KG1 (cell line): ENCODE data around the gene SMIM10.
"Not testable (repeated sequence)": the region's sequence is repeated elsewhere in the genome, so short reads cannot be mapped to it uniquely, and the experiment has no call there.

Experiments used
- DNase-seq: peaks from one replicate; lab custom pipeline; 2025; lab: John Stamatoyannopoulos, UW

SMIM10 gene

GRCh38 chrX:135010921-135011320 is 20.1 kb downstream of the SMIM10 start:
- no peak for DNase-seq

GRCh38 chrX:135015523-135016245 is 24.9 kb downstream of the SMIM10 start:
- no peak for DNase-seq

GRCh38 chrX:135019890-135020289 is 29.1 kb downstream of the SMIM10 start:
- DNase-seq = not testable (repeated sequence)

GRCh38 chrX:135023791-135024190 is 33.0 kb downstream of the SMIM10 start:
- DNase-seq = not testable (repeated sequence)

- no peak for DNase-seq
Measured at GRCh38 chrX:135024526-135024925, 33.7 kb downstream of the SMIM10 start.

GRCh38 chrX:135030207-135030963 is 39.6 kb downstream of the SMIM10 start:
- DNase-seq = not testable (repeated sequence)

GRCh38 chrX:135041149-135042123 is 50.6 kb downstream of the SMIM10 start:
- not testable (repeated sequence) for DNase-seq
